Liver (tissue), 9 donors: ENCODE results near the gene DNAJC7. TPM values are rescaled to one million over a fixed set of nuclear protein-coding genes. Genes with fewer than 3 reads are reported as not detected.

Source experiments
- DNase-seq: peaks from one replicate; pipeline ENCODE4 v3.0.0-alpha.2; 2017; ENCODE audit warnings: low spot score
- H3K27ac ChIP-seq, 2 donors: one replicate each; pipeline ENCODE4 v1.7.0; 2013; ENCODE audit warnings: inconsistent platforms in 2 of 2, low read length in 2 of 2, control low read depth in 1 of 2, low read depth in 1 of 2, mild to moderate bottlenecking in 1 of 2
- H3K27me3 ChIP-seq, 4 donors: one replicate each; pipeline versions ENCODE4 v1.6.1 to v1.7.0; 2013; ENCODE audit warnings: low read length in 3 of 4, inconsistent platforms in 1 of 4, mild to moderate bottlenecking in 1 of 4, moderate library complexity in 1 of 4; ENCODE audit not compliant: control insufficient read depth in 4 of 4, insufficient read depth in 4 of 4
- H3K36me3 ChIP-seq, 4 donors: one replicate each; pipeline versions ENCODE4 v1.6.1 to v1.7.0; 2013; ENCODE audit warnings: low read length in 3 of 4, mild to moderate bottlenecking in 3 of 4, low read depth in 1 of 4, moderate library complexity in 1 of 4; ENCODE audit not compliant: control insufficient read depth in 4 of 4, insufficient read depth in 3 of 4
- H3K4me1 ChIP-seq, 4 donors: one replicate each; pipeline versions ENCODE4 v1.6.1 to v1.7.0; 2013; ENCODE audit warnings: low read length in 3 of 4, mild to moderate bottlenecking in 3 of 4, moderate library complexity in 1 of 4; ENCODE audit not compliant: control insufficient read depth in 4 of 4, insufficient read depth in 4 of 4
- H3K4me3 ChIP-seq, 3 donors: one replicate each; pipeline versions ENCODE4 v1.6.1 to v1.7.0; 2013; ENCODE audit warnings: low read length in 3 of 3, control low read depth in 1 of 3, low read depth in 1 of 3, mild to moderate bottlenecking in 1 of 3
- H3K9ac ChIP-seq, 2 donors: one replicate each; pipeline ENCODE4 v1.7.0; 2013; ENCODE audit warnings: low read length in 2 of 2, mild to moderate bottlenecking in 2 of 2, moderate library complexity in 2 of 2, control low read depth in 1 of 2, low read depth in 1 of 2
- H3K9me3 ChIP-seq, 4 donors: one replicate each; pipeline versions ENCODE4 v1.6.1 to v1.7.0; 2013; ENCODE audit warnings: low read length in 3 of 4; ENCODE audit not compliant: control insufficient read depth in 4 of 4
- EGR1 ChIP-seq, 2 donors: IDR thresholded peaks; 2 replicates each; pipeline ENCODE4 v1.6.1; 2016 to 2018; ENCODE audit warnings: antibody characterized with exemption in 2 of 2, low read depth in 2 of 2
- FOXA1 ChIP-seq: IDR thresholded peaks from 2 replicates; pipeline ENCODE4 v1.6.1; 2016; ENCODE audit warnings: antibody characterized with exemption
- FOXA2 ChIP-seq: IDR thresholded peaks from 2 replicates; pipeline ENCODE4 v1.6.1; 2016; ENCODE audit warnings: antibody characterized with exemption
- GABPA ChIP-seq, 2 donors: IDR thresholded peaks in 1 of 2; conservative IDR thresholded peaks in 1 of 2; 2 replicates each; pipeline ENCODE4 v1.6.1; 2016; ENCODE audit warnings: antibody characterized with exemption in 2 of 2, mild to moderate bottlenecking in 1 of 2, moderate library complexity in 1 of 2
- HNF4A ChIP-seq, 2 donors: conservative IDR thresholded peaks; 2 replicates each; pipeline ENCODE4 v1.6.1; 2016; ENCODE audit warnings: antibody characterized with exemption in 2 of 2, mild to moderate bottlenecking in 2 of 2
- HNF4G ChIP-seq: IDR thresholded peaks from 2 replicates; pipeline ENCODE4 v1.6.1; 2016; ENCODE audit warnings: antibody characterized with exemption
- JUND ChIP-seq, 2 donors: IDR thresholded peaks; 2 replicates each; pipeline ENCODE4 v1.6.1; 2016; ENCODE audit warnings: antibody characterized with exemption in 2 of 2
- NR2F2 ChIP-seq: IDR thresholded peaks from 2 replicates; pipeline ENCODE4 v1.6.1; 2016; ENCODE audit warnings: antibody characterized with exemption
- RAD21 ChIP-seq, 2 donors: IDR thresholded peaks; 2 replicates each; pipeline ENCODE4 v1.6.1; 2016; ENCODE audit warnings: antibody characterized with exemption in 2 of 2, mild to moderate bottlenecking in 2 of 2
- REST ChIP-seq: IDR thresholded peaks from 2 replicates; pipeline ENCODE4 v1.6.1; 2016; ENCODE audit warnings: antibody characterized with exemption, mild to moderate bottlenecking
- RXRA ChIP-seq, 2 donors: IDR thresholded peaks; 2 replicates each; pipeline ENCODE4 v1.6.1; 2017 to 2018; ENCODE audit warnings: antibody characterized with exemption in 2 of 2, mild to moderate bottlenecking in 1 of 2
- SP1 ChIP-seq: IDR thresholded peaks from 2 replicates; pipeline ENCODE4 v1.6.1; 2018; ENCODE audit warnings: antibody characterized with exemption, mild to moderate bottlenecking
- TAF1 ChIP-seq: conservative IDR thresholded peaks from 2 replicates; pipeline ENCODE4 v1.6.1; 2016; ENCODE audit warnings: antibody characterized with exemption, mild to moderate bottlenecking
- YY1 ChIP-seq: IDR thresholded peaks from 2 replicates; pipeline ENCODE4 v1.6.1; 2016; ENCODE audit warnings: antibody characterized with exemption, mild to moderate bottlenecking
- WGBS: extraction: QIAGEN DNeasy Blood & Tissue Kit; methylation state at CpG from one replicate; pipeline ENCODE4 v1.1.7; 2013; 5-methylcytosine and 5-hydroxymethylcytosine counted together
- polyA plus RNA-seq, 2 donors: library from polyadenylated mRNA; stranded (reverse) in 1 of 2; unstranded in 1 of 2; fragments of 200-250 nt in 1 of 2; fragments of >200 nt in 1 of 2; fragmentation: Nextera tagmentation in 1 of 2; extraction: Ambion mirVana in 1 of 2; gene quantifications; one replicate each; pipeline versions ENCODE4 v1.2.1 to v1.2.3, GENCODE V29; 2013 to 2015
- total RNA-seq, 2 donors: library from RNA; depleted of rRNA; stranded (reverse); fragments of >200 nt; gene quantifications; one replicate each; pipeline ENCODE4 v1.2.3, GENCODE V29; 2014
- TF ChIP-seq, protein P1 (sequence below): fragments of 150-350 bp; IDR thresholded peaks from 2 replicates; pipeline ENCODE4 v1.5.1; 2017; ENCODE audit warnings: improper control_type of control experiment, low read depth, low read length; ENCODE audit not compliant: missing input control
- TF ChIP-seq, protein P2 (sequence below): IDR thresholded peaks from 2 replicates; pipeline ENCODE4 v1.6.1; 2016; ENCODE audit warnings: antibody characterized with exemption
- donor health status: healthy.
- donor health status: healthy.
- donor health status: healthy.
- donor health status: healthy.
- donor health status: healthy.

Gene DNAJC7
- total and polyA plus RNA-seq, 4 donors: 28.7 to 33.9 (median 30.6) TPM

DNA sequence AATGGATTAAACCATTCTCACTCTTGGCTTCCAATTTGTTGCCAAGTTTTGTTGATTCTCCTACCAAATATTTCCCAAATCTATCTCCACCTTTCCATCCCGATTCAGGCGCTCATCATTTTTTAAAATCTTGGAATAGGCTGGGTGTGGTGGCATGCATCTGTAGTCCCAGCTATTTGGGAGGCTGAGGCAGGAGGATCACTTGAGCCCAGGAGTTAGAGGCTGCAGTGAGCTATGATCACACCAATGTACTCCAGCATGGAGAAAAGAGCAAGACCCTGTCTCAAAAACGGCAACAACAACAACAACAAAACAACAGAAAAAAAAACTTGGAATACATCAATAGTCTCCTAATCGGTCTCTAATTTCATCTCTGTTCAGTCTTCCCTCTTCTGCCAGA, 1.7 kb upstream of the DNAJC7 start:
- no peak for DNase-seq
- WGBS: 94% methylated on average over 4 of the region's 4 CpGs
- no peak for TF ChIP-seq FOXA2
- no peak for TF ChIP-seq YY1
- TF ChIP-seq JUND (IDR thresholded peaks at IDR 0.05): no peak
- TF ChIP-seq HNF4G: no peak
- no peak for TF ChIP-seq EGR1 (IDR thresholded peaks at IDR 0.05; ENCODE audit: low read depth in 2 of 2)
- TF ChIP-seq SP1: no peak
- no peak for TF ChIP-seq TAF1
- TF ChIP-seq, protein P1, sequence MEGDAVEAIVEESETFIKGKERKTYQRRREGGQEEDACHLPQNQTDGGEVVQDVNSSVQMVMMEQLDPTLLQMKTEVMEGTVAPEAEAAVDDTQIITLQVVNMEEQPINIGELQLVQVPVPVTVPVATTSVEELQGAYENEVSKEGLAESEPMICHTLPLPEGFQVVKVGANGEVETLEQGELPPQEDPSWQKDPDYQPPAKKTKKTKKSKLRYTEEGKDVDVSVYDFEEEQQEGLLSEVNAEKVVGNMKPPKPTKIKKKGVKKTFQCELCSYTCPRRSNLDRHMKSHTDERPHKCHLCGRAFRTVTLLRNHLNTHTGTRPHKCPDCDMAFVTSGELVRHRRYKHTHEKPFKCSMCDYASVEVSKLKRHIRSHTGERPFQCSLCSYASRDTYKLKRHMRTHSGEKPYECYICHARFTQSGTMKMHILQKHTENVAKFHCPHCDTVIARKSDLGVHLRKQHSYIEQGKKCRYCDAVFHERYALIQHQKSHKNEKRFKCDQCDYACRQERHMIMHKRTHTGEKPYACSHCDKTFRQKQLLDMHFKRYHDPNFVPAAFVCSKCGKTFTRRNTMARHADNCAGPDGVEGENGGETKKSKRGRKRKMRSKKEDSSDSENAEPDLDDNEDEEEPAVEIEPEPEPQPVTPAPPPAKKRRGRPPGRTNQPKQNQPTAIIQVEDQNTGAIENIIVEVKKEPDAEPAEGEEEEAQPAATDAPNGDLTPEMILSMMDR: no peak
- no peak for TF ChIP-seq HNF4A (conservative IDR thresholded peaks at IDR 0.05)
- TF ChIP-seq FOXA1: no peak
- Histone ChIP-seq H3K9ac (no peak overlapping the region), H3K36me3 (peaks cover 3 to 8% (median 7%) of the 10 kb centered on the region in 4 donors), H3K4me3 (no peak overlapping the region), H3K27me3 (no peaks in the 10 kb centered on the region), H3K27ac (no peak overlapping the region), H3K9me3 (no peaks in the 10 kb centered on the region), H3K4me1 (peaks cover 4 to 48% (median 38%) of the 10 kb centered on the region in 4 donors)

GRCh38 chr17:42018339-42018738, 1.1 kb upstream of the DNAJC7 start:
- Histone ChIP-seq H3K9me3 (no peaks in the 10 kb centered on the region), H3K4me1 (peaks cover 0 to 41% (median 33%) of the 10 kb centered on the region in 4 donors), H3K27me3 (no peaks in the 10 kb centered on the region), H3K9ac (no peak overlapping the region), H3K36me3 (peaks cover 3 to 8% (median 6%) of the 10 kb centered on the region in 4 donors), H3K27ac (no peak overlapping the region), H3K4me3 (no peak overlapping the region)
- DNase-seq: no peak
- TF ChIP-seq RAD21 (IDR thresholded peaks at IDR 0.05) (no peak), RXRA (IDR thresholded peaks at IDR 0.05) (no peak)
- TF ChIP-seq, protein P2, sequence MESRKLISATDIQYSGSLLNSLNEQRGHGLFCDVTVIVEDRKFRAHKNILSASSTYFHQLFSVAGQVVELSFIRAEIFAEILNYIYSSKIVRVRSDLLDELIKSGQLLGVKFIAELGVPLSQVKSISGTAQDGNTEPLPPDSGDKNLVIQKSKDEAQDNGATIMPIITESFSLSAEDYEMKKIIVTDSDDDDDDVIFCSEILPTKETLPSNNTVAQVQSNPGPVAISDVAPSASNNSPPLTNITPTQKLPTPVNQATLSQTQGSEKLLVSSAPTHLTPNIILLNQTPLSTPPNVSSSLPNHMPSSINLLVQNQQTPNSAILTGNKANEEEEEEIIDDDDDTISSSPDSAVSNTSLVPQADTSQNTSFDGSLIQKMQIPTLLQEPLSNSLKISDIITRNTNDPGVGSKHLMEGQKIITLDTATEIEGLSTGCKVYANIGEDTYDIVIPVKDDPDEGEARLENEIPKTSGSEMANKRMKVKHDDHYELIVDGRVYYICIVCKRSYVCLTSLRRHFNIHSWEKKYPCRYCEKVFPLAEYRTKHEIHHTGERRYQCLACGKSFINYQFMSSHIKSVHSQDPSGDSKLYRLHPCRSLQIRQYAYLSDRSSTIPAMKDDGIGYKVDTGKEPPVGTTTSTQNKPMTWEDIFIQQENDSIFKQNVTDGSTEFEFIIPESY: no peak
- 38% methylated on average over 3 of the region's 3 CpGs for WGBS

DNA sequence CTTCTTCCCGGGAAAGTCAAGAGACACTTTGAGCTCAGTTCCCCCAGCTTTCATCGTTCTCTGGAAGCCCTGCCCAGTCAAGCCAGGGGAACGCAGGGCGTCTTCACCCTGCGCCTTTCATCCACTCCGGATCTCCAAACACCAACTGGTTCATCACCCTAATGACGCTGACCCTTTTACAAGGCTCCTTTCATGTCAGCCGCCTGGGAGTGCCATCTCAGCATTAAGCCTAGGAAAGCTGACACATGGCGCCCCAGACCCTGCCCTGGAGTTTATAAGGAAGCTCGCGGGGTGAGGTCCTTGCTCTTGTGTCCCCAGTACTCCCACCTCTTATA, 594 bp upstream of the DNAJC7 start:
- Histone ChIP-seq H3K4me1 (peaks cover 0 to 36% (median 31%) of the 10 kb centered on the region in 4 donors), H3K27me3 (no peaks in the 10 kb centered on the region), H3K9ac (peak overlapping the region; percentile 77 to 99), H3K27ac (peak overlapping the region; percentile 88 to 94), H3K36me3 (peaks cover 3 to 8% (median 6%) of the 10 kb centered on the region in 4 donors), H3K4me3 (peak overlapping the region; percentile 77 to 96 (median 96)), H3K9me3 (no peaks in the 10 kb centered on the region)
- TF ChIP-seq REST (no peak), HNF4G (no peak), NR2F2 (no peak), GABPA (IDR thresholded peaks at IDR 0.05 in 1 of 2, conservative IDR thresholded peaks at IDR 0.05 in 1 of 2) (no peak), HNF4A (conservative IDR thresholded peaks at IDR 0.05) (no peak), TAF1 (no peak), RAD21 (IDR thresholded peaks at IDR 0.05) (no peak)
- DNase-seq: no peak
- 9% methylated on average over 11 of the region's 11 CpGs for WGBS
